Measurements from ENCODE around the gene TRIM34. TPM values are rescaled to one million over a fixed set of nuclear protein-coding genes. Genes with fewer than 3 reads are reported as not detected.
"Not testable (repeated sequence)": the region's sequence is repeated elsewhere in the genome, so short reads cannot be mapped to it uniquely, and the experiment has no call there.

The TRIM34 gene, protein sequence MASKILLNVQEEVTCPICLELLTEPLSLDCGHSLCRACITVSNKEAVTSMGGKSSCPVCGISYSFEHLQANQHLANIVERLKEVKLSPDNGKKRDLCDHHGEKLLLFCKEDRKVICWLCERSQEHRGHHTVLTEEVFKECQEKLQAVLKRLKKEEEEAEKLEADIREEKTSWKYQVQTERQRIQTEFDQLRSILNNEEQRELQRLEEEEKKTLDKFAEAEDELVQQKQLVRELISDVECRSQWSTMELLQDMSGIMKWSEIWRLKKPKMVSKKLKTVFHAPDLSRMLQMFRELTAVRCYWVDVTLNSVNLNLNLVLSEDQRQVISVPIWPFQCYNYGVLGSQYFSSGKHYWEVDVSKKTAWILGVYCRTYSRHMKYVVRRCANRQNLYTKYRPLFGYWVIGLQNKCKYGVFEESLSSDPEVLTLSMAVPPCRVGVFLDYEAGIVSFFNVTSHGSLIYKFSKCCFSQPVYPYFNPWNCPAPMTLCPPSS
- 1 to 10 TPM in 10 of 12 donors, not detected in 2; 2.9 to 9.6 (median 4.4) TPM for polyA plus RNA-seq (ENCODE audit: insufficient read length in 12 of 12)
- long read RNA-seq, donor 1: 0 reads
- long read RNA-seq, donor 2: 0 reads
- long read RNA-seq, donor 3: 0 reads
- long read RNA-seq, donor 4: 0 reads
- long read RNA-seq, donor 5: 0 reads
- long read RNA-seq, donor 6, partial matches to known transcripts: 0 of 2 reads
- long read RNA-seq, donor 6, other reads (novel, unspliced or antisense): 0 of 2 reads
- long read RNA-seq, donor 7: 0 reads
- long read RNA-seq, donor 8, partial matches to known transcripts: 0 of 1 reads
- long read RNA-seq, donor 8, other reads (novel, unspliced or antisense): 0 of 1 reads
- long read RNA-seq, donor 9: 0 reads
- long read RNA-seq, donor 10, partial matches to known transcripts: 0 of 2 reads
- long read RNA-seq, donor 10, other reads (novel, unspliced or antisense): 0 of 2 reads
- long read RNA-seq, donor 11, partial matches to known transcripts: 0 of 1 reads
- long read RNA-seq, donor 11, other reads (novel, unspliced or antisense): 0 of 1 reads

DNA sequence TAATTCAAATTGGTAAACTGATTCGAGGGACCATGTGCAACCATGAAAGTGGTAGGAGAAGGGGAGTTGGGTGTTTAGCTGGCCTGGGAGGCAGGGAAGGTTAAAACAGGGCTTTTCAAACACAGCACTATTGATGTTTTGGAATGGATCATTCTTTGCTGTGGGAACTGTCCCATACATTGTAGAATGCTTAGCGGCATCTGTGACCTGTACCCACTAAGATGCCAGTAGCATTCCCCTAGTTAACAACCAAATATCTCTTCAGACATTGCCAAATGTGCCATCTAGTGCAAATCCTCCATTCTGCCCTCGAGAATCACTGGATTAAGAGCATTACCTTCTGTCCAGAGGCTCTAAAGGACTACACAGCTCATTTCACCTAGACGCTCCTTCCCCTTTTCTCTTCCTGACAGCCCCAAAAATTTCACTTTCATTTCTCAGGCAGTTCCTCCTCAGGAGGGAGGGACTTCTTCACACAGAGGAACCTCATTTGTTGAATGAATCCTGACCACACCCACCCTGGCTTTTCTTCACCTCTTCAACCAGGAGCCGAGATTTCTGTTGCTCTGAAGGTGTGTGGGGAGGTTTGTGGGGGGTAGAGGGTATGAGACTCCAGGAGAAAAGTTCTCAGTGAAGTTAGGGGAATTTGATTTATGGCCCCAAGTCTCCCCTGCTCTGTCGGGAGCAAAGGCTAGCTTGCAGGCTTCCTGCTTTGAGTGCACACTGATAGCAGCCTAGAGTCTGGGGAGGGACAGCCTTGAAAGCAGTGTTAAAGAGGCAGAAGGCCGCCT is at the start of gene TRIM34:
TSS of gene TRIM34 (plus strand) at position 513 of the 791 bp plus-strand sequence. CDS start 7,331 bp downstream, outside the sequence.
- DNase-seq: peak; percentile 80

GRCh38 chr11:5575152-5575551 is 49.6 kb upstream of the TRIM34 start:
- DNase-seq: no peak

DNA sequence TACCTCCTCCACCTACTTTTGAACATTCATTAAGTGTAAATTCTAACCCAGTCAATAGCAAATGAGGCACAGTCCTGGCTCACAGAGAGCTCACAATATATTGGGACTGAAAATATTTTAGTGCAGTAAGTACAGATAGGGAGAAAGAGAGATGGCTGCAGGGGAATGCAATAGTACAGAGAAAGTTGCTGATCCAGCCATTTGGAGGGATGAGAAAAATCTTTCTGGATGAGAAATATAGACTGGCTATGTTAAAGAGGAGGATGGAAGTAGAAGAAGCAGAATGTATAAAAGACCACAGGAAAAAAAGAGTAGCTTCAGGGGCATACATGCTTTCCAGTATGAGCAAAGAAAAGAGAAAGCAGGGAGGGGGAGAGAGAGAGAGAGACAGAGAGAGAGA is 47.7 kb upstream of the TRIM34 start:
- DNase-seq: no peak

DNA sequence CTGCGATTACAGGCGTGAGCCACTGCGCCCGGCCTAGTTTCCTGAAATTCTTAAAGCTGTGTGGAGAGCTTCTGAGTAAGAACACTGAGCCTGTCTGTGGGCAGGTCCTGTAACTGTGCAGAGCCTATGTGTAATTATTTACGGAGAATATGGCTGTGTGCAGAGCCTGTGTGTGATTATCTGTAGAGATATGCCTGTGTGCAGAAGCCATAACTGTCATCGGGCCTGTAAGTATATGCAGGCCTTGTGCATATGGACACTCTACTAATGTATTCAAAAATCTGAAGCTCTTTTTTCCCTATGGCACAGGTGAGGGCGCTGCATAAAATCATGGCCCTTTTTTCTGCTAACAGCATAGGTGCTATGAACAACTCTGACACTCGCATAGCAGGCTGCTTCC is 44.2 kb upstream of the TRIM34 start, which contains the start of gene OR52B6:
TSS of gene OR52B6 (plus strand) at position 301 of the 400 bp plus-strand sequence. CDS start at position 301, 0 bp downstream.
- DNase-seq: no peak

GRCh38 chr11:5581014-5581413 is 43.8 kb upstream of the TRIM34 start:
- DNase-seq: no peak

DNA sequence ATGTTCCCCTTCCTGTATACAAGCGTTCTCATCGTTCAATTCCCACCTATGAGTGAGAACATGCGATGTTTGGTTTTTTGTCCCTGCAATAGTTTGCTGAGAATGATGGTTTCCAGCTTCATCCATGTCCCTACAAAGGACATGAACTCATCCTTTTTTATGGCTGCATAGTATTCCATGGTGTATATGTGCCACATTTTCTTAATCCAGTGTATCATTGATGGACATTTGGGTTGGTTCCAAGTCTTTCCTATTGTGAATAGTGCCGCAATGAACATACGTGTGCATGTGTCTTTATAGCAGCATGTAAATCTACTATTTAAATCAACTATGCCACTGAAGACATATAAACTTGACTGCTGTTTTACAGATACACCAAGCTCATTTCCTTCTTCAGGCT is 40.3 kb upstream of the TRIM34 start:
- not testable (repeated sequence) for DNase-seq

DNA sequence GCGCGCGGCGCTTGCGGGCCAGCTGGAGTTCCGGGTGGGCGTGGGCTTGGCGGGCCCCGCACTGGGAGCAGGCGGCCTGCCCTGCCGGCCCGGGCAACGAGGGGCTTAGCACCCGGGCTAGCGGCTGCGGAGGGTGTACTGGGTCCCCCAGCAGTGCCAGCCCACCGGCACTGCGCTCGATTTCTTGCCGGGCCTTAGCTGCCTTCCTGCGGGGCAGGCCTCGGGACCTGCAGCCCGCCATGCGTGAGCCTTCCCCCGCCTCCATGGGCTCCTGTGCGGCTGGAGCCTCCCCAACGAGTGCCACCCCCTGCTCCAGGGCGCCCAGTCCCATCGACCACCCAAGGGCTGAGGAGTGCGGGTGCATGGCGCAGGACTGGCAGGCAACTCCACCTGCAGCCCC is 34.9 kb upstream of the TRIM34 start:
- DNase-seq: not testable (repeated sequence)

GRCh38 chr11:5591613-5592012 is 33.2 kb upstream of the TRIM34 start:
- DNase-seq: no peak

DNA sequence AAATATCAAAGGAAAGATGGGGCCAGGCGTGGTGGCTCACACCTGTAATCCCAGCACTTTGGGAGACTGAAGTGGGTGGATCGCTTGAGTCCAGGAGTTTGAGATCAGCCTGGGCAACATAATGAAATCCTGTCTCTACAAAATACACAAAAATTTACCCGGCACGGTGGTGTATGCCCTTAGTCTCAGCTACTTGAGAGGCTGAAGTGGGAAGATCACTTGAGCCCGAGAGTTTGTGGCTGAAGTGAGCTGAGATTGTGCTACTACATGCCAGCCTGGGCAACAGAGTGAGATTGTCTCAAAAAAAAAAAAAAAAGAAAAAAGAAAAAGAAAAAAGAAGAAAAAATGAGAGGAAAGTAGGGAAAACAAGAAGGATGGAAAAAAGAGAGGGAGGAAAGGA is 32.2 kb upstream of the TRIM34 start:
- no peak for DNase-seq

DNA sequence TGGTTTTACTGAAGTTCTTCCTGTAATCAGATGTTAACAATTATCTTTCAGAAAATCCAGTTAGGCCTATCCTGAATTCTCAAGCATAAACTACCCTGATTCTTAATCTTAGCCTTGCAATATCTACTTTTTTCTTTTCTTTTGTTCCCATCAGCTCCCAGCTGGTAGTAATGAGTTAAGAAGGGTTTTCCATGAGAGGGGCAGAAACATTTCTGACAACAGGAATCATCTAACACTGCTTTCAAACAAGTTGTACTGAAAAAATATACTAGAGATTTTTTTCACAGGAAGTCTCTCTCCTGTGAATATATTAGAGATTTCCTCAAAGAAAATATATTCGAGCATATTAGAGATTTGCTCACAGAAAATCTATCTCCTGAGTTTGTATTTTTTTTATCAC is 31.7 kb upstream of the TRIM34 start:
- no peak for DNase-seq

DNA sequence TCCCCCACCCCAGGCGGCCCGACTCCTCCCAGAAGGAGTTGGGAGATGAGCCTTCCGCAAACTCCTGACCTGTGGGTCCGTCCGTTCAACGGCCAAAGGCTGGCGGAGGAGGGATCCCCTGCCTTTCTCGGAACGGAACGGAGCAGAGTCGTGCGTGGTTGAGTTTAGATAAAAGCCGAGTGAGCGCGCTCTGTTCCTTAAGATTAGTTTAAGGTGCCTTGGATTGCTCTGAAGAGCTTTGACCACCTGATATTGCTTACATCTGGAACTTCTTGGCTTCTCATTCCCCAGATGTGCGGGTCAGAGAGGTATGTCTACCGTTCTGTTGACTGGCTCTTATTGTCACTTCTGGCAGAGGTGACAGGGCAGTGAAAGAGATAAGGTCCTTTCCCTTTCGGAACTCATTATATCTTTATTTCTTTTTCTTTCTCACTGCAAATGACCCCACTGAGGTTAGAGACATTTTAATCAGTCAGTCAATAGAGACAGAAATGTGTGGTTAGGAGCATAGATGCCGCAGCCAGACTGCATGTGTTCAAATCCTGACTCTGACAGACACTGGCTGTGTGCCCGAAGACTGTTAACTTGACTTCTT is 28.1 kb upstream of the TRIM34 start, which contains the start of gene TRIM6:
TSS of gene TRIM6 (plus strand) at position 31 of the 595 bp plus-strand sequence. CDS start at position 292, 261 bp downstream.
- DNase-seq: peak; percentile 43

GRCh38 chr11:5597953-5598352 is 26.8 kb upstream of the TRIM34 start:
- DNase-seq: no peak

GRCh38 chr11:5600374-5600851 is 24.4 kb upstream of the TRIM34 start:
- peak; percentile 54 for DNase-seq

- DNase-seq: not testable (repeated sequence)
Observed at GRCh38 chr11:5602791-5603190, 22.0 kb upstream of the TRIM34 start.

GRCh38 chr11:5603326-5603725 is 21.5 kb upstream of the TRIM34 start:
- no peak for DNase-seq

GRCh38 chr11:5604896-5605295 is 19.9 kb upstream of the TRIM34 start:
- no peak for DNase-seq

DNA sequence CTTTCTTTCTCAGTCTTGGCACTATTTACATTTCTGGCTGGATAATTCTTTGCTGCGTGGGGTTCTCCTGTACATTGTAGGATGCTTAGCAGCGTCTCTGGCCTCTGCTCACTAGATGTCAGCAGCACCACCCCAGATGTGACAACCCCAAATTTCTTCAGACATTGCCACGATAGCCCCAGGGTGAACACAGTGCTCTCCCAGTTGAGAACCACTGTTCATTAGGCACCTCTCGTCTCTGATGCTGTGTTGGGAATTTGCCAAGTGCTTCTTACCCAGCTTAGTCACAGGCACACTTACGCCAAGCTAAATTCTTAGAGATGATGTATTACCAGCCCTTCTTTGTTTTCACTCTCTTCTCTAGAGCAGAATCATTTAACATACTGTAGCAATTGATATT is 19.0 kb upstream of the TRIM34 start:
- no peak for DNase-seq

DNA sequence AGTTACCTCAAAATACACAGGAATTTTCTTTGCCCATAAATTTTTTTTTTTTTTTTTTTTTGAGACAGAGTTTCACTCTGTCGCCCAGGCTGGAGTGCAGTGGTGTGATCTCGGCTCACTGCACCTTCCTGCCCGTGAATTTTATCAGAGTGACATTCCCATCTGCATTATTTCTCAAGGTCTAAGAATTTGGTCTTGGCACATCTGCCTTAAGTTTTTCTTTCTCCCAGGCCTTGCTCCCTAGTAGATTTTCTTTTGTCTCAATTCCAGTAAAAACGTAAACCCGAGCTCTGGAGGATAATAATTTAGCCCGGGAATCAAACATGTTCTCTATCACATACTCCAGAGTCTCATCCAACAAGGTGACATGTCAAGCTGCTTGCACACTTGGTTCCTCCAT is 16.0 kb upstream of the TRIM34 start:
- no peak for DNase-seq

DNA sequence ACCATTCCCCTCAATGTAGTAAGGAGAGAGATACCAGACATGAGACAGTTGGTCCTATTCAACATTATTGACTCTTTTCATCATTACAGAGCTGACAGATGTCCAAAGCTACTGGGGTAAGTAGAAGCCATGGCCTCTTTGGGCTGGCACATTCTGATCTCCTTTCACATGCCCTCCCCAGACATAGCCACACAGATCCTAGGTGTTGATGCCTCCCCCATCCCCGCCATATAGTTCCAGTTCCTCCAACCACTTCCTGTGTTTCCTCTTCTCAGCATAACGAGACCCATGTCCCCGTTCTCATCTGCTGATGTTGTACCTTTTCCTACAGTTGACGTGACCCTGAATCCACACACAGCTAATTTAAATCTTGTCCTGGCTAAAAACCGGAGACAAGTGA is 14.4 kb upstream of the TRIM34 start:
- no peak for DNase-seq

DNA sequence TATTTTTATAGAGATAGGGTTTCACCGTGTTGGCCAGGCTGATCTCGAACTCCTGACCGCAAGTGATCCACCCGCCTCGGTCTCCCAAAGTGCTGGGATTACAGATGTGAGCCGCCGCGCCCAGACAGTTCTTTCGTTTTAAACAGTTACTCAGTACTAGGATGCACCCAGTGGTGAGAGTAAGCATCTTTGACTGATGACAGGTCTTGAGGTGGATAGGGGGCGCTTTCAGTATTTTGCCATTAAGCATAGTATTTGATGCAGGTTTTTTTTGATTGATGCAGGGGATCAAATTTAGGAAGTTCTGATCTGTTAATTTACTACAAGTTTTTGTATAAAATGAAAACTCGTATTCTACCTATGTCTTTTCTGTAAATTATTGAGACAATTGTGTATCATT is 13.2 kb upstream of the TRIM34 start:
- no peak for DNase-seq

GRCh38 chr11:5618807-5619206 is 6.0 kb upstream of the TRIM34 start:
- DNase-seq: no peak

Measured in muscle of arm (tissue), 14 donors.